Activated CD8-positive, alpha-beta memory T cell treated with anti-CD3 and anti-CD28 coated beads, Interleukin-2, amount 10 ng/mL, durations not matched to agents 7 days and 5 days (primary cell): Measurements from ENCODE around the gene FARS2. TPM values are rescaled to one million over a fixed set of nuclear protein-coding genes. Genes with fewer than 3 reads are reported as not detected.
A peak's percentile ranks its signal among the peaks of the same experiment; 100 is the strongest.

ENCODE experiments used
- ATAC-seq: fragments of 150-1000 bp; cut with Tn5 transposase; one replicate; pipeline ENCODE4 v1.10.0; 2021; ENCODE audit warnings: moderate library complexity
- CTCF ChIA-PET: fragments of 350-600 bp; sonication (Branson Sonifier 250); formaldehyde crosslinking; loops from one replicate; lab custom pipeline; 2021; ENCODE audit warnings: antibody characterized with exemption; lab: Charles Lee
- DNase-seq: peaks from one replicate; pipeline ENCODE4 v3.0.0-alpha.2; 2020
- H3K27ac Mint-ChIP-seq: one replicate; pipeline ENCODE4 v1.8.0; 2021; ENCODE audit warnings: mild to moderate bottlenecking, mixed read lengths
- H3K27me3 Mint-ChIP-seq: one replicate; pipeline ENCODE4 v1.8.0; 2021; ENCODE audit warnings: mixed read lengths
- H3K36me3 Mint-ChIP-seq: one replicate; pipeline ENCODE4 v1.8.0; 2021; ENCODE audit warnings: mild to moderate bottlenecking, mixed read lengths
- H3K4me1 Mint-ChIP-seq: one replicate; pipeline ENCODE4 v1.8.0; 2021; ENCODE audit warnings: mixed read lengths
- H3K4me3 Mint-ChIP-seq: one replicate; pipeline ENCODE4 v1.8.0; 2021; ENCODE audit warnings: mild to moderate bottlenecking, moderate library complexity, mixed read lengths
- H3K9me3 Mint-ChIP-seq: one replicate; pipeline ENCODE4 v1.8.0; 2022; ENCODE audit warnings: low read depth, mixed read lengths
- total RNA-seq, 2 experiments: library from RNA; stranded (reverse); gene quantifications; one replicate each; pipeline ENCODE4 v1.2.3, GENCODE V29; 2021

The FARS2 gene
- total RNA-seq, 2 experiments from 2014 or later: 23.2 to 28.3 TPM

GRCh38 chr6:5257400-5257799, 3.9 kb upstream of the FARS2 start:
- DNase-seq (no peak), ATAC-seq (no peak)
- CTCF ChIA-PET: interaction anchor here (1.0 to 1.1 kb wide), 2 partner anchors 45 to 49 kb away, joined by 3 read pairs; no protein-coding TSS in a partner anchor
- Mint-ChIP-seq H3K4me3 (peak overlapping the region; percentile 5), H3K36me3 (peaks cover 36% of the 10 kb centered on the region), H3K9me3 (no peaks in the 10 kb centered on the region), H3K4me1 (peaks cover 36% of the 10 kb centered on the region), H3K27me3 (no peaks in the 10 kb centered on the region), H3K27ac (peak overlapping the region; percentile 76)

GRCh38 chr6:5259428-5259827, 1.9 kb upstream of the FARS2 start:
- no peak for ATAC-seq
- Mint-ChIP-seq H3K4me3 (peak overlapping the region; percentile 92), H3K4me1 (peaks cover 45% of the 10 kb centered on the region), H3K27ac (peak overlapping the region; percentile 97), H3K27me3 (no peaks in the 10 kb centered on the region), H3K36me3 (peaks cover 26% of the 10 kb centered on the region), H3K9me3 (no peaks in the 10 kb centered on the region)
- DNase-seq: no peak
- CTCF ChIA-PET: interaction anchor here (1.0 kb wide), 1 partner anchor 85 kb away, joined by 4 read pairs; no protein-coding TSS in a partner anchor

- DNase-seq (peak; percentile 80), ATAC-seq (peak; percentile 67)
- CTCF ChIA-PET: interaction anchor here (1.4 to 3.0 kb wide), 3 partner anchors 11 to 42 kb away, joined by 3 to 12 read pairs (median 6); no protein-coding TSS in a partner anchor
- Mint-ChIP-seq H3K27me3 (no peaks in the 10 kb centered on the region), H3K9me3 (no peaks in the 10 kb centered on the region), H3K27ac (peak overlapping the region; percentile 97), H3K4me1 (peaks cover 50% of the 10 kb centered on the region), H3K36me3 (peaks cover 18% of the 10 kb centered on the region), H3K4me3 (peak overlapping the region; percentile 92)
Measured at GRCh38 chr6:5260111-5260620, 1.1 kb upstream of the FARS2 start.

- ATAC-seq: no peak
- peaks cover 59% of the 10 kb centered on the region for H3K4me1 Mint-ChIP-seq
- H3K36me3 Mint-ChIP-seq: peaks cover 19% of the 10 kb centered on the region
- CTCF ChIA-PET: interaction anchor here (0.7 to 3.0 kb wide), 8 partner anchors 10 to 118 kb away, joined by 3 to 12 read pairs (median 4); no protein-coding TSS in a partner anchor
- peak overlapping the region; percentile 100 for H3K27ac Mint-ChIP-seq
- no peaks in the 10 kb centered on the region for H3K9me3 Mint-ChIP-seq
- no peaks in the 10 kb centered on the region for H3K27me3 Mint-ChIP-seq
- H3K4me3 Mint-ChIP-seq: peak overlapping the region; percentile 92
- no peak for DNase-seq
Measured at GRCh38 chr6:5261545-5262109, 314 bp downstream of the FARS2 start.

GRCh38 chr6:5266423-5266822, 5.1 kb downstream of the FARS2 start:
- DNase-seq: no peak
- H3K4me3 Mint-ChIP-seq: no peak overlapping the region
- H3K27me3 Mint-ChIP-seq: no peaks in the 10 kb centered on the region
- peaks cover 25% of the 10 kb centered on the region for H3K36me3 Mint-ChIP-seq
- H3K27ac Mint-ChIP-seq: peak overlapping the region; percentile 67
- CTCF ChIA-PET: interaction anchor here (0.9 to 1.8 kb wide), 6 partner anchors 12 to 263 kb away, joined by 3 to 6 read pairs (median 4); partner anchors contain the start of gene RPP40
- peaks cover 50% of the 10 kb centered on the region for H3K4me1 Mint-ChIP-seq
- no peaks in the 10 kb centered on the region for H3K9me3 Mint-ChIP-seq
- no peak for ATAC-seq

GRCh38 chr6:5270093-5270680, 8.9 kb downstream of the FARS2 start:
- ATAC-seq (no peak), DNase-seq (no peak)
- Mint-ChIP-seq H3K4me1 (peaks cover 61% of the 10 kb centered on the region), H3K9me3 (no peaks in the 10 kb centered on the region), H3K4me3 (no peak overlapping the region), H3K36me3 (peaks cover 35% of the 10 kb centered on the region), H3K27ac (peak overlapping the region; percentile 52), H3K27me3 (no peaks in the 10 kb centered on the region)
- CTCF ChIA-PET: interaction anchor here (0.7 to 2.1 kb wide), 4 partner anchors 28 to 126 kb away, joined by 3 to 10 read pairs (median 5); no protein-coding TSS in a partner anchor

GRCh38 chr6:5271926-5272325, 10.6 kb downstream of the FARS2 start:
- DNase-seq: no peak
- peaks cover 67% of the 10 kb centered on the region for H3K4me1 Mint-ChIP-seq
- ATAC-seq: no peak
- no peaks in the 10 kb centered on the region for H3K9me3 Mint-ChIP-seq
- H3K4me3 Mint-ChIP-seq: no peak overlapping the region
- CTCF ChIA-PET: interaction anchor here (0.8 to 2.1 kb wide), 3 partner anchors 31 to 128 kb away, joined by 3 to 10 read pairs (median 6); no protein-coding TSS in a partner anchor
- H3K27ac Mint-ChIP-seq: no peak overlapping the region
- peaks cover 29% of the 10 kb centered on the region for H3K36me3 Mint-ChIP-seq
- H3K27me3 Mint-ChIP-seq: no peaks in the 10 kb centered on the region

- Mint-ChIP-seq H3K27ac (peak overlapping the region; percentile 42), H3K36me3 (peaks cover 22% of the 10 kb centered on the region), H3K9me3 (no peaks in the 10 kb centered on the region), H3K27me3 (no peaks in the 10 kb centered on the region), H3K4me1 (peaks cover 77% of the 10 kb centered on the region), H3K4me3 (no peak overlapping the region)
- no peak for DNase-seq
- CTCF ChIA-PET: interaction anchor here (4.9 kb wide), 1 partner anchor 29 kb away, joined by 22 read pairs; no protein-coding TSS in a partner anchor
- peak; percentile 27 for ATAC-seq
Measured at GRCh38 chr6:5274231-5274630, 12.9 kb downstream of the FARS2 start.

GRCh38 chr6:5275497-5275896, 14.2 kb downstream of the FARS2 start:
- CTCF ChIA-PET: interaction anchor here (1.0 to 4.9 kb wide), 4 partner anchors 12 to 132 kb away, joined by 4 to 22 read pairs (median 4); no protein-coding TSS in a partner anchor
- DNase-seq (no peak), ATAC-seq (no peak)
- no peaks in the 10 kb centered on the region for H3K27me3 Mint-ChIP-seq
- peaks cover 80% of the 10 kb centered on the region for H3K4me1 Mint-ChIP-seq
- H3K9me3 Mint-ChIP-seq: no peaks in the 10 kb centered on the region
- H3K4me3 Mint-ChIP-seq: no peak overlapping the region
- H3K27ac Mint-ChIP-seq: peak overlapping the region; percentile 17
- peaks cover 22% of the 10 kb centered on the region for H3K36me3 Mint-ChIP-seq

- Mint-ChIP-seq H3K9me3 (no peaks in the 10 kb centered on the region), H3K27me3 (no peaks in the 10 kb centered on the region), H3K27ac (no peak overlapping the region), H3K4me1 (peaks cover 80% of the 10 kb centered on the region), H3K36me3 (peaks cover 22% of the 10 kb centered on the region), H3K4me3 (no peak overlapping the region)
- DNase-seq: no peak
- CTCF ChIA-PET: interaction anchor here (0.8 to 4.9 kb wide), 5 partner anchors 11 to 133 kb away, joined by 4 to 22 read pairs (median 4); partner anchors contain the start of gene FARS2
- no peak for ATAC-seq
Measured at GRCh38 chr6:5276581-5276980, 15.3 kb downstream of the FARS2 start.

GRCh38 chr6:5277589-5277988, 16.3 kb downstream of the FARS2 start:
- H3K9me3 Mint-ChIP-seq: no peaks in the 10 kb centered on the region
- H3K27me3 Mint-ChIP-seq: no peaks in the 10 kb centered on the region
- ATAC-seq (no peak), DNase-seq (no peak)
- H3K4me1 Mint-ChIP-seq: peaks cover 86% of the 10 kb centered on the region
- no peak overlapping the region for H3K27ac Mint-ChIP-seq
- H3K36me3 Mint-ChIP-seq: peaks cover 19% of the 10 kb centered on the region
- CTCF ChIA-PET: interaction anchor here (0.8 to 4.9 kb wide), 2 partner anchors 16 to 25 kb away, joined by 4 to 22 read pairs; partner anchors contain the start of gene FARS2
- H3K4me3 Mint-ChIP-seq: no peak overlapping the region

GRCh38 chr6:5278047-5278446, 16.7 kb downstream of the FARS2 start:
- no peaks in the 10 kb centered on the region for H3K9me3 Mint-ChIP-seq
- DNase-seq: no peak
- no peaks in the 10 kb centered on the region for H3K27me3 Mint-ChIP-seq
- CTCF ChIA-PET: interaction anchor here (0.9 to 4.9 kb wide), 2 partner anchors 11 to 25 kb away, joined by 3 to 22 read pairs; no protein-coding TSS in a partner anchor
- peaks cover 17% of the 10 kb centered on the region for H3K36me3 Mint-ChIP-seq
- ATAC-seq: no peak
- H3K4me3 Mint-ChIP-seq: no peak overlapping the region
- no peak overlapping the region for H3K27ac Mint-ChIP-seq
- peaks cover 83% of the 10 kb centered on the region for H3K4me1 Mint-ChIP-seq

- Mint-ChIP-seq H3K9me3 (no peaks in the 10 kb centered on the region), H3K4me1 (peaks cover 80% of the 10 kb centered on the region), H3K4me3 (no peak overlapping the region), H3K27me3 (no peaks in the 10 kb centered on the region), H3K27ac (peak overlapping the region; percentile 97), H3K36me3 (peaks cover 13% of the 10 kb centered on the region)
- no peak for ATAC-seq
- CTCF ChIA-PET: interaction anchor here (0.9 to 4.9 kb wide), 2 partner anchors 12 to 24 kb away, joined by 3 to 22 read pairs; no protein-coding TSS in a partner anchor
- no peak for DNase-seq
Measured at GRCh38 chr6:5278565-5279120, 17.3 kb downstream of the FARS2 start.
